Bronchial epithelial cell (primary cell): Measurements from ENCODE around the gene NVL. TPM values are rescaled to one million over a fixed set of nuclear protein-coding genes. Genes with fewer than 3 reads are reported as not detected.

Experiments
- DNase-seq: peaks from one replicate; pipeline ENCODE4 v3.0.0-alpha.2; 2010; ENCODE audit warnings: low read depth
- FAIRE-seq: peaks from 2 replicates; lab custom pipeline; 2011; peaks lifted over from hg19 to GRCh38; lab: Jason Lieb, UNC
- H3K27me3 ChIP-seq: 2 replicates; pipeline ENCODE4 v1.5.1; 2011; ENCODE audit warnings: low read length; ENCODE audit not compliant: control insufficient read depth, insufficient read depth
- H3K36me3 ChIP-seq: 2 replicates; pipeline ENCODE4 v1.5.1; 2011; ENCODE audit warnings: low read length; ENCODE audit not compliant: control insufficient read depth, insufficient read depth
- H3K4me3 ChIP-seq: 2 replicates; pipeline ENCODE4 v1.5.1; 2011; ENCODE audit warnings: mild to moderate bottlenecking, low read depth, low read length, control low read depth
- CTCF ChIP-seq: IDR thresholded peaks from 2 replicates; pipeline ENCODE4 v1.5.1; 2011; ENCODE audit warnings: mild to moderate bottlenecking, moderate library complexity, low read length, control low read depth, inconsistent platforms; ENCODE audit not compliant: insufficient read depth, severe bottlenecking
- total RNA-seq: library from RNA; depleted of rRNA; stranded (reverse); fragments of >200 nt; gene quantifications from 2 replicates; pipeline ENCODE4 v1.2.1, GENCODE V29; 2014

NVL gene
- total RNA-seq, 1 donor from 2014 or later, result 23.7 TPM

- no peak overlapping the region for H3K4me3 ChIP-seq
- H3K36me3 ChIP-seq, result peaks cover 7% of the 10 kb centered on the region
- no peak for TF ChIP-seq CTCF
- FAIRE-seq (no peak), DNase-seq (no peak)
- no peaks in the 10 kb centered on the region for H3K27me3 ChIP-seq
Observed at GRCh38 chr1:224251741-224252146, 78.2 kb downstream of the NVL start.

GRCh38 chr1:224245188-224245587, 84.8 kb downstream of the NVL start:
- DNase-seq, result no peak
- TF ChIP-seq CTCF, result no peak
- H3K4me3 ChIP-seq, result no peak overlapping the region
- no peaks in the 10 kb centered on the region for H3K27me3 ChIP-seq
- H3K36me3 ChIP-seq, result peaks cover 7% of the 10 kb centered on the region
- FAIRE-seq, result no peak

- Histone ChIP-seq H3K27me3 (no peaks in the 10 kb centered on the region), H3K36me3 (peaks cover 3% of the 10 kb centered on the region), H3K4me3 (no peak overlapping the region)
- no peak for TF ChIP-seq CTCF
- FAIRE-seq, result no peak
- no peak for DNase-seq
Observed at GRCh38 chr1:224238756-224239155, 91.2 kb downstream of the NVL start.

GRCh38 chr1:224238212-224238611, 91.8 kb downstream of the NVL start:
- FAIRE-seq (no peak), DNase-seq (no peak)
- no peak for TF ChIP-seq CTCF
- Histone ChIP-seq H3K4me3 (no peak overlapping the region), H3K27me3 (no peaks in the 10 kb centered on the region), H3K36me3 (peaks cover 3% of the 10 kb centered on the region)

- Histone ChIP-seq H3K27me3 (no peaks in the 10 kb centered on the region), H3K36me3 (peaks cover 3% of the 10 kb centered on the region), H3K4me3 (no peak overlapping the region)
- DNase-seq, result no peak
- no peak for FAIRE-seq
- TF ChIP-seq CTCF, result no peak
Observed at GRCh38 chr1:224237119-224237881, 92.7 kb downstream of the NVL start.
